GM21619 (cell line): ENCODE measurements around the gene SNCG.
"Not testable (repeated sequence)": the region's sequence is repeated elsewhere in the genome, so short reads cannot be mapped to it uniquely, and the experiment has no call there.

Source experiments
- ATAC-seq: cut with Tn5 transposase; IDR thresholded peaks from one replicate; pipeline ENCODE4 v1.9.1; 2021; ENCODE audit not compliant: unreplicated experiment

SNCG gene

GRCh38 chr10:86944907-86945306 lies 13.5 kb upstream of the SNCG start:
- ATAC-seq: no peak

DNA sequence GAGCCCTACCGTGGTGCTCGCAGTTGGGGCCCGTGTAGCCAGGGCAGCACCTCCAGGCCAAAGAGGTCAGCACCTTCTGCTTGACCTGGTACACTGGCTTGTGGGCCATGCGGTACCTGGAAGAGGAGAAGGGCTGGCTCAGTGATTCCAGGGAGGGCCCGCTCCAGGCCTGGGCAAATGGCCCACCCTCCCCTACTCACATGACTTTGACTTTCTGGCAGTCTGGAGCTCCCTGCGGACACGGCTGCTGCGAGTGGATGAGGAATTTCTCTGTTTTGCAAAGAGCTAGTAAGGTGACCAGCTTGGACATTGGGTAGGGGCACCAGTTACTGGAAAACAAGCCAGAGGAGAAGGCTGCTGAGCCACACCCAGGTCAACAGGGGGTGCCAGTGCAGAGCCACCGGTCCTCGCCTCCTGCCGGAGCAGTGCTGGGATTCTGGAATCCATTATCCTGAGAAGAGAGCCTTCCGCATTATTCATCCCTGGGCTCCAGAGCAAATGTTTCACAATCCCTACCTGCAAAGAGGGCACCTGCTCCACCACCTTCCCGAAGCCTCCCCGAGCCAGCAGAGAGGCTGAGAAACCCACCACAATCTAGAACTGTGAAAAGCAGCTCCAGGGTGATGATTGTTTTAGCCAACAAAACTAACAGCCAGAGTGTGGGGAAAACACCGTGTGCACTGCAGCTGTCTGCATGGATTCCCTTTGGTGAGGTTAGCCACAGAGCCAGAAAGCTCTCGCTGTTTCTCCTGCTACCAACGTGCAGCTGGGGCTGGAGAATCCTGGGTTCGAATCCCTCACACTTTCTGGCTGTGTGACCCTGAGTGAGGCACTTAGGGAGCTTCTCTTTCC lies 12.8 kb upstream of the SNCG start:
- ATAC-seq: no peak

DNA sequence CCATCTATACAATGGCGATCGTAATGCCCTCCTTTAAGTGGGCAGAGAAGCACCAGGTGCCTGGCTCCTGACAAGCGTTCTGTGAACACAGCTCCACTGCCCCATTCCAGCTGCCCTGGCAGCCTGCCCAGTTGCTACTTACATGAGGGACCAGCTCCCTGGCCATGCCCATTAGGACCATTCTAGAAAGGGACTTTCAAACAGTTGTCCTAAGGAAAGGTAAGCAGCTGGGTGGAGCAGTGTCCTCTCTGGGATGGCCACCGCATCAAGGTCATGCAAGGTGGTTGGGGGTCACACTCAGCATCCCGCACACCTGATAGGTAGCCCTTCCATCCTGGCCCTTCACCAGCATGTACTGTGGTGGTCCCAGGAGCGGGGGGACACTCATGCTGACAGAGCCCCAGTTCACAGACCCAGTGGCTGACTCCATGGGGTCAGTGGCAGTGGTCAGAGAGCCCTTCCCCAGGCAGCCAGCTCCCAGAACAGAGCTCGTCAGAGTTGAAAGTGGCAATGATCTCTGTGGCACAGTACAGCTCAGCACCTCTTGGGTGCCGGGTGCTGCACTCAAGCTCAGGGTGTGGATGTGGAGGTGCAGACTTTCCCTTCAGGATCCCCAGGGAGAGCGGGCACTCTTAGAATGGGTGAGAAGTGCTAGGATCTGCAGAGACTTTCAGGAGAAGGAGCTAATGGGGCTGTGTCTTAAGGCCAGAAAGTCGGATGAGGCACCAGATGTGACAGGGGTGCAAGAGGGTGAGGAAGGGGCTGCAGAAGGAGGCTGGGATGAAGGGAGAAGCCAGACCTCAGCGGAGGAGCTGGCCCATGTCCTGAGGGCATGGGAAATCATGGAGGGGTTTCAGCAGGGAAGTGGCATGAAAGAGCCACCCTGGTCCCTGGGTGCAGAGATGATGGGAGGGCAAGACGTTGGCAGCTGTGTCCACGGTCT lies 11.9 kb upstream of the SNCG start:
- ATAC-seq: no peak

- not testable (repeated sequence) for ATAC-seq
Observed at GRCh38 chr10:86947806-86948205, 10.6 kb upstream of the SNCG start.

DNA sequence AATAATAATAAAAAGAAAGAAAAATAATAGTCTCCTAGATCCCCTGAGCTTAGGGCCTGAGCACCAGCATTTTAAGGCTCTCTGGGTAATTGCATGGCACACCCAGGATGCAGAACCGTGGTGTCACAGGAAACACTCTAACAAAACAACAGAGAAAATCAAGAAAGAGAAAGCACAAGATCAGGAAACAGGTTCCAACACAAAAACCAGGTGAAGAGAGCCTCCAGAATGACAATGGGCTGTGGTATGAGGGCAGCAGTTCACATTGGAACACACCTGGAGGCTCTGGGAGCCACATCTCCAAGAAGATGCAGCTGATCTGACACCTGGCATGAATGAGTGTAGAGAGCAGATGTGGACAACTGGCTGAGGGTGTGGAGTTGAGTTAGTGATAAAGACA lies 8.1 kb upstream of the SNCG start:
- no peak for ATAC-seq

DNA sequence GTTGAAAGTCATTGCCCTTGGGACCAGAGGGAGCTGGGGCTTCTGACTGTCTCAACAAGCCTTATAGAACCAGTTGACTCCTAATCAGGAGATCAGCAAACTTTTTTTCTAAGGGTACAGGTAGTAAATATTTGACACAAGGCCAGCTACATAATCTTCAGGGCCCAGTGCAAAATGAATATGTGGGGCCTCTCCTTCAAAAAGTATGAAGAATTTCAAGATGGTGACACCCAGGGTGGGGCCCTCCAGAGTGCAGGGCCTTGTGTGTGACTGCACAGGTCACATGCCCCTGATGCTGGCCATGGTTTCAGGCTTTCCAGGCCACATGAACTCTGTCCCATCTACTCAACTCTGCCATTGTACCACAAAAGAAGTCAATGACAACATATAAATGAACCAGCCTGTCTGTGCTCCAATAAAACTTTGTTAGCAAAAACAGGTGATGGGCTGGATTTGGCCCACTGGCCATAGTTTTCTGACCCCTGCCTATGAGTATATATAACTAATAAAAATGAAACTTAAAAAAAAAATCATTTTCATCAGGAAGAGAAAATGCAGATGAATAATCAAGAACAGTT lies 7.1 kb upstream of the SNCG start:
- no peak for ATAC-seq

- no peak for ATAC-seq
Observed at GRCh38 chr10:86952106-86952505, 6.3 kb upstream of the SNCG start.

- not testable (repeated sequence) for ATAC-seq
Observed at GRCh38 chr10:86952697-86953096, 5.7 kb upstream of the SNCG start.

DNA sequence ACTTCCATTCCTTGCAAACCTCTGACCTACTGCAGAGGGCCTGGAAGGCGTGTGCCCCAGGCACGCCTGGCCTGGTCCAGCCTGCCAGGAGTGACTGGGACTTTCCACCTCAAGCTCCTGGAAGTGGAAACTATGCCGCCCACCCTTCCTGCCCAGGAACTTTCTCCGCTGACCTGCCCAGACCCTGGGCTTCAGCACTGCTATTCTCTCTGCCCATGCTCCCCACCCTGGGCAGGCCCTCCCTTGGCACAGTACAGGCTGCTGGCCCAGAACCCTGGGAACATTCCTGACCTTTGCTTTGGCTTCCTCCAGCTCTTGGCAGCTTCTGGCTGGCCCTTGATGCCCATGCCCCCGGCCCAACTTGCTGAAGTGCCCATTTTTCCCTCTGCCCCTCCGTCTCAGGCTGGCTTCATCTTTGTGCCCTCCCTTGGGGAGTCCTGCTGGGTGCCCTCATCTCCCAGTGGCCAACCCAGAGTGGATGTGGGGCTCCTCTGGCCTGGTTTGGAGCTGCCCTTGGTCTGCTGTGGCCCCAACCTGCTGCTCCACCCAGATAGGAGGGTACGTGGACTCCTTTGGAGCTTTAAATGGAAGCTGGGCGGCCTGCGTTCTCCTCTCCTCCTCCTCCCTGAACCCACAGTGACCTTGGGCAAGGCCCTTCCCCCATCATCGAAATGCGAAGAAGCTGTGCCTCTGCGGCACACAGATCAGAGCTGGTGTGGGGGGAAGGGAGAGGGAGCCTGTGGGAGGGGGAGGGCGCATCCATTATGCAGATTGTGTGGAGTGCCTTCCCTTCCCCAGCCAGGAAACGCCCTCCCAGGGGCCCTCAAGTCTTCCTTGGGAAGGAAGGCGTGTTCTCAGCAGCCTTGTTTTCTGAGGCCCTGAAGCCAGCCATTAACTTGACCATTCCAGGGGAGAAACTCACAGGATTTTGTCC lies 4.4 kb upstream of the SNCG start:
- ATAC-seq: no peak

GRCh38 chr10:86954681-86955500 lies 3.5 kb upstream of the SNCG start:
- ATAC-seq: no peak

DNA sequence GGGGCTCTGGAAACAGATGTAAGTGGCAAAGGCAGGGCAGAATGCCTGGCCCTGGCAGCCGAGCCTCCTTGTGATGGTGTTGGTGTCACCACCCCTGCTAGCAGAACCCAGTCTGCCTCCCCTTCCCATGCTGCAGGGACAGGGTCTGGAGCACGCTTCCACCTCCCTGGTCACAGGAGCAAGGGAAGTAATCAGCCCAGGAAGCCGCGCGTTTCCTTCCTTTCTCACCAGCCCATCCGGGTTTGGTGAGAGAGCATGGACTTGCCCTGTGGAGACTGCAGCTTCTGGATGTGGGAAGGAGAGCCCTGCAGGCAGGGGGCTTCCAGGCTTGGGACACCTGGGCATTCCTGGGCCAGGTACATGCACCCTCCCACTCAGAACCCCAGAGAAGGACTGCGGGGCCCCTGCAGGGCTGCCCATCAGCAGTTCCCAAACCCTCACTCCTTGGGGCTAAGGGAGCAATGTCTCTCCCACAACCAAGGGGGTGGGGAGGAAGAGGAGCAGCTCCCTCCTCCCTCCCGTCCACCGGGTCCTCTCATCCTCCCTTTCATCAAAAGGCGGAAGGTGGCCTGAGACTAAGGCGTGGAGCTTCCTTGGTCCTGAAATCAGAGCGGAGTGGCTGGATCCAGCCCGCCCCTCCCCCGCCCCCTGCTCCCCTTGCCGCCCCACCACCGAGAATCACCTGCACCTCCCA lies 2.8 kb upstream of the SNCG start:
- ATAC-seq: no peak

DNA sequence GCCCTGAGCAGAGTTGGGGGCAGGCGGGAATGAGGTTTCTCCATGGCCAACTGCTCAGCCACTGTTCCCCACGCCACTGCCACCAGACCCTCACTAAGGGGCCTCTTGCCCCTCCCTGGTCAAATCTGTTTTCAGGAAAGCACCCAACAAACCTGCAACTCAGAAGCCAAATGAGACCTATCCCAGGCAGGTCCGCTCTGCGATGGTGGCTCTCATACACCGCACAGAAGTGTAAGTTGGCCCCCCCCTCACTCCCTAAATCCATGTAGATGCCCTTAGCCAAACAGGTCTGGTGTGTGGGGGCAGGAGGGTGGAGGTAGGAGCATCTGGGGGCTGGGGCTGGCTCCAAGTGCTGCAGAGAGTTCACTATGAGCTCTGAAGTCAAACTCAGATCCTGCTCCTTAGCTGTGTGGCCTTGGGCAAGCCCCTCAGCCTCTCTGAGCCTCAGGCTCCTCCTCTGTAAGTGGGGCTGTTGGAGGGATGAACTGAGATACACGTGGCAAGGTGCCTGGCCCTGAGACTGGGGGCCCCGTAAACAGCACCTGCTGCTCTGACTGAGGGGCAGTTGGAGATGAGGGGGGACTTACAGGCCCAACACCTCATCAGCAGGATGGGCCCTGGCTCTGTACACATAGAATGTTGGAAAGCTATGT lies 2.1 kb upstream of the SNCG start:
- no peak for ATAC-seq

GRCh38 chr10:86956848-86957448 lies 1.5 kb upstream of the SNCG start:
- ATAC-seq: no peak

DNA sequence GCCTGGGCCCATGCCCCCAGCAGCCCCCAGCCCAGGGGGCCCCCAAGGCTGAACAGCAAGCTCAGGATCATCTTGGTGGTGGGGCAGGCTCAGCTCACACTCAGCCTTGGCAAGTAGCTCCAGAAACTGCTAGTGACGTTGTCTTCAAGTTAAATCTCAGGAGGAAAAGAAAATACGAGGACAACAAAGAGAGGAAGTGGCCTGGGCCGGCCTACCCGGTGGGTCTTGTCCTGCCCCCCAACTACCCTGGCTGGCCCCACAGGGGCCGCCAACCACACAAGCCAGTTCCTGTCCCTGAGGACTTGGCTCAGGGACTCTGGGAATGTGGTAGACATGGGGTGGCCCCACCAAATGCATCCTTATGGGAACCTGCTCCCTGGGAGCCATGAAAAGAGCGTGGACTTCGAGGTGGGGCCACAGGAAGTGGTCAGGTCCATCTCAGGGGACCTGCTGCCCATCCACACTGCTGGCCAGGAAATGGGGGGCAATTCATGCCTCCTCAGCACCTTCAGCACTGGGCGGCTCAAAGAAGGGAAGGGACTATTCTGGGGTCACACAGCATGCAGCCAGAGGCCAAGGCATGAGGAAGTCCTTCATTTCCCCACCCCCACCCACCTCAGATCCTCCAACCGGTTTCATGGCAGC lies 806 bp upstream of the SNCG start, which contains the start of gene MMRN2:
TSS of gene MMRN2 (minus strand) at position 145 of the 645 bp plus-strand sequence. CDS start at position 71, 74 bp downstream.
- no peak for ATAC-seq

DNA sequence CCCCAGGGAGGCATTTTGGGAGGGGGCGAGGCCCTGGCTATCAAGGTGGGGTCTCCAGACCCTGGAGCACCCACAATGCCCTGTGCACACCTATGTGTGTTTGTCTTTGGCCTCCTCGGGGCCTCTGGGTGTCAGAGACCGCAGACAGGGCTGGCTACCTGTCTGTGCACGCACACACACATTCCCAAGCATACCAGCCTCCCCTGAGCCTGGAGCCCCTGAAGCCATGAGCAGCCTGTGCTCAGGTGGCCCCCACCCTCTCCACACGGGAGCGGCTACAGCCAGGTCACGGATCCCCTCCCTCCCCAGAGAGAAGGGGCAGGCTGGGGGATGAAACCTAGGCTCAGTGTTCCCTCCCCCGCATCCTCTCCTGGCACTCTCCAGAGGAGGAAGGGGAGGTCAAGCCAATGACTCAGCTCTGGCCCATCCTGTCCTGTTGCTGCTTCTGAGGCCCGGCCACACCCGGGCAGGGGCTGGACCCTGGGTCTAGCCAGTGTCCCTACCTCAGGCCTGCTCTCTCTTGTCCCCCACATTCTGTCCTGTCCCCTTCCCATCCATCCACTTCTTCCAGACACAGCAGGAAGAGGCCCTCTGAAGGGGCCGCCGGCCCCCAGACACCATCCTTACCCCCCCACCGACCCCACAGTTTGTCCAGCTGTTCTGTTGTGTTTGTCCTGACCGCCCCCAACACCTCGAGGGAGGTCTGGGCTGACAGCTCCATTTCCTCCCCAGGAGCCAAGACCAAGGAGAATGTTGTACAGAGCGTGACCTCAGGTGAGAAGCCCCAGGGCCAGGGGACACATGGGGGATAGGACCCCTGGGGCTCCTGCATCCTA lies 720 bp downstream of the SNCG start:
- ATAC-seq: no peak

DNA sequence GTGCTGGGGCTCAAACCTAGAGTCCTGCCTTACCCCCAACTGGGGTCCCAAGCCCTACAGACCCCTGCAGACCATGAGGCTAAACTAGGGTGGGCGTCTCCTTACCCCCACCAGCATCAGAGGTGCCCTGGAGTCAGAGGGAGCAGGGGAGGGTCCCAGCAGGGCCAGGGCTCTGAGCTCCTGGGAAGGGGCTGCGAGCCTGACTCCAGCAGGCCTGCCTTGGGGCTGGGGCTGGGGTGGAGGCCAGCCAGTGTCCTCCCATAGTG lies 1.3 kb downstream of the SNCG start:
- ATAC-seq: no peak
